ENCODE data around the gene MFSD1.
A peak's percentile ranks its signal among the peaks of the same experiment; 100 is the strongest.
"Not testable (repeated sequence)": the region's sequence is repeated elsewhere in the genome, so short reads cannot be mapped to it uniquely, and the experiment has no call there.

MFSD1 gene

GRCh38 chr3:158777161-158777873 lies 24.5 kb upstream of the MFSD1 start:
- peak; percentile 76 for DNase-seq

- DNase-seq: no peak
Observed at GRCh38 chr3:158780766-158781165, 21.1 kb upstream of the MFSD1 start.

GRCh38 chr3:158781191-158781590 lies 20.7 kb upstream of the MFSD1 start:
- no peak for DNase-seq

- no peak for DNase-seq
Observed at GRCh38 chr3:158781849-158782248, 20.0 kb upstream of the MFSD1 start.

GRCh38 chr3:158782283-158782989 lies 19.4 kb upstream of the MFSD1 start:
- DNase-seq: no peak

- DNase-seq: no peak
Observed at GRCh38 chr3:158783051-158783450, 18.8 kb upstream of the MFSD1 start.

GRCh38 chr3:158785972-158786371 lies 15.9 kb upstream of the MFSD1 start:
- no peak for DNase-seq

GRCh38 chr3:158788446-158788845 lies 13.4 kb upstream of the MFSD1 start:
- no peak for DNase-seq

- peak; percentile 69 for DNase-seq
Observed at GRCh38 chr3:158789592-158789991, 12.3 kb upstream of the MFSD1 start.

GRCh38 chr3:158790901-158791589 lies 10.8 kb upstream of the MFSD1 start:
- DNase-seq: peak; percentile 71

GRCh38 chr3:158791590-158791920 lies 10.3 kb upstream of the MFSD1 start:
- not testable (repeated sequence) for DNase-seq

- no peak for DNase-seq
Observed at GRCh38 chr3:158792709-158793108, 9.1 kb upstream of the MFSD1 start.

GRCh38 chr3:158794206-158794605 lies 7.6 kb upstream of the MFSD1 start:
- no peak for DNase-seq

GRCh38 chr3:158794936-158795518 lies 6.8 kb upstream of the MFSD1 start:
- DNase-seq: peak; percentile 70

GRCh38 chr3:158801201-158801600 lies 653 bp upstream of the MFSD1 start:
- no peak for DNase-seq

GRCh38 chr3:158802409-158803268 lies 785 bp downstream of the MFSD1 start:
- DNase-seq: peak; percentile 65

GRCh38 chr3:158804441-158804840 lies 2.6 kb downstream of the MFSD1 start:
- peak; percentile 27 for DNase-seq

GRCh38 chr3:158808697-158809096 lies 6.8 kb downstream of the MFSD1 start:
- peak; percentile 29 for DNase-seq

- peak; percentile 79 for DNase-seq
Observed at GRCh38 chr3:158809642-158810041, 7.8 kb downstream of the MFSD1 start.

- peak; percentile 91 for DNase-seq
Observed at GRCh38 chr3:158810823-158811724, 9.2 kb downstream of the MFSD1 start.

GRCh38 chr3:158819282-158819681 lies 17.4 kb downstream of the MFSD1 start:
- peak; percentile 89 for DNase-seq

- DNase-seq: peak; percentile 41
Observed at GRCh38 chr3:158820521-158820920, 18.7 kb downstream of the MFSD1 start.

All from inflammatory macrophage treated with lipopolysaccharide for 4 hours (primary cell).